ENCODE measurements around the gene STK4. TPM values are rescaled to one million over a fixed set of nuclear protein-coding genes. Genes with fewer than 3 reads are reported as not detected.

The STK4 gene
- total and polyA plus RNA-seq, 3 donors from 2014 or later, result 24.9 to 42.7 (median 39.6) TPM

GRCh38 chr20:45049904-45050471, 83.7 kb downstream of the STK4 start:
- Histone ChIP-seq H3K9me3 (no peaks in the 10 kb centered on the region), H3K36me3 (ENCODE audit: low read depth, missing control alignments) (no peaks in the 10 kb centered on the region), H3K27ac (no peak overlapping the region), H3K27me3 (no peaks in the 10 kb centered on the region), H3K4me1 (no peaks in the 10 kb centered on the region), H3K4me3 (no peak overlapping the region)
- intact Hi-C loops (cut with DNase I; ENCODE audit: low total_unique reads), result no loop called here
- DNase-seq, result no peak
- 59 to 63% methylated on average over 5 of the region's 5 CpGs for WGBS, 2 donors
- TF ChIP-seq CTCF (IDR thresholded peaks at IDR 0.05), result no peak
- no peak for TF ChIP-seq POLR2A (IDR thresholded peaks at IDR 0.05)

- Histone ChIP-seq H3K36me3 (ENCODE audit: low read depth, missing control alignments) (no peaks in the 10 kb centered on the region), H3K27me3 (no peaks in the 10 kb centered on the region), H3K27ac (no peak overlapping the region), H3K4me1 (no peaks in the 10 kb centered on the region), H3K4me3 (no peak overlapping the region), H3K9me3 (no peaks in the 10 kb centered on the region)
- intact Hi-C loops (cut with DNase I; ENCODE audit: low total_unique reads), result no loop called here
- WGBS, 2 donors, result 89 to 95% methylated on average over 3 of the region's 3 CpGs
- TF ChIP-seq POLR2A (IDR thresholded peaks at IDR 0.05) (no peak), CTCF (IDR thresholded peaks at IDR 0.05) (no peak)
- DNase-seq, result no peak
Measured at GRCh38 chr20:45051204-45052060, 85.1 kb downstream of the STK4 start.

GRCh38 chr20:45052698-45053429, 86.6 kb downstream of the STK4 start:
- Histone ChIP-seq H3K27me3 (no peaks in the 10 kb centered on the region), H3K36me3 (ENCODE audit: low read depth, missing control alignments) (no peaks in the 10 kb centered on the region), H3K9me3 (no peaks in the 10 kb centered on the region), H3K27ac (no peak overlapping the region), H3K4me3 (no peak overlapping the region), H3K4me1 (no peaks in the 10 kb centered on the region)
- 71 to 72% methylated on average over 7 of the region's 7 CpGs for WGBS, 2 donors
- intact Hi-C loops (cut with DNase I; ENCODE audit: low total_unique reads), result no loop called here
- no peak for TF ChIP-seq POLR2A (IDR thresholded peaks at IDR 0.05)
- no peak for TF ChIP-seq CTCF (IDR thresholded peaks at IDR 0.05)
- no peak for DNase-seq

- no peaks in the 10 kb centered on the region for H3K9me3 ChIP-seq
- 83 to 93% methylated on average over 8 of the region's 8 CpGs for WGBS, 2 donors
- intact Hi-C loops (cut with DNase I; ENCODE audit: low total_unique reads), result no loop called here
- H3K36me3 ChIP-seq (ENCODE audit: low read depth, missing control alignments), result no peaks in the 10 kb centered on the region
- no peaks in the 10 kb centered on the region for H3K4me1 ChIP-seq
- DNase-seq, result no peak
- no peaks in the 10 kb centered on the region for H3K27me3 ChIP-seq
- H3K4me3 ChIP-seq, result no peak overlapping the region
- no peak overlapping the region for H3K27ac ChIP-seq
- no peak for TF ChIP-seq CTCF (IDR thresholded peaks at IDR 0.05)
- no peak for TF ChIP-seq POLR2A (IDR thresholded peaks at IDR 0.05)
Measured at GRCh38 chr20:45053430-45054351, 87.4 kb downstream of the STK4 start.

Data from testis (tissue), 3 donors.